Panc1 (cell line): Measurements from ENCODE around the gene INTS11. TPM values are rescaled to one million over a fixed set of nuclear protein-coding genes. Genes with fewer than 3 reads are reported as not detected.

Experiments used
- ATAC-seq: fragments of 200-7000 bp; cut with Tn5 transposase; 2 replicates; pipeline ENCODE4 v1.9.1; 2020; ENCODE audit warnings: mild to moderate bottlenecking, moderate library complexity
- BruUV-seq: library from RNA; stranded (reverse); fragments of 400-500 nt; replicated peaks from 2 replicates; lab custom pipeline; 2021; lab: Mats Ljungman, UMichigan
- CTCF ChIA-PET: fragments of 300-600 bp; sonication (Branson Sonifier 250); formaldehyde crosslinking; loops from one replicate; lab custom pipeline; 2022; ENCODE audit warnings: antibody characterized with exemption; lab: Charles Lee
- POLR2A ChIA-PET: fragments of 300-600 bp; sonication (Branson Sonifier 250); formaldehyde crosslinking; loops from one replicate; lab custom pipeline; 2022; ENCODE audit warnings: antibody characterized with exemption; lab: Charles Lee
- DNase-seq: peaks from one replicate; pipeline ENCODE4 v3.0.0-alpha.2; 2010; ENCODE audit warnings: low read depth, low spot score
- H3K27ac ChIP-seq: 2 replicates; pipeline ENCODE4 v1.5.1; 2011; ENCODE audit warnings: mild to moderate bottlenecking, low read length, inconsistent platforms
- H3K27me3 ChIP-seq: fragments of 200-500 bp; sonication (Bioruptor generic); 2 replicates; pipeline ENCODE4 v1.6.0; 2014; ENCODE audit warnings: low read length, inconsistent platforms; ENCODE audit not compliant: control insufficient read depth, insufficient read depth
- H3K36me3 ChIP-seq: fragments of 200-500 bp; sonication (Bioruptor generic); 2 replicates; pipeline ENCODE4 v1.5.1; 2014; ENCODE audit warnings: inconsistent platforms, mild to moderate bottlenecking, low read length, moderate library complexity; ENCODE audit not compliant: control insufficient read depth, insufficient read depth
- H3K4me1 ChIP-seq: 2 replicates; pipeline ENCODE4 v1.5.1; 2011; ENCODE audit warnings: inconsistent platforms, mild to moderate bottlenecking, low read length, moderate library complexity; ENCODE audit not compliant: control insufficient read depth, insufficient read depth
- H3K4me3 ChIP-seq, 2 experiments: 2 replicates each; pipeline ENCODE4 v1.5.1; 2011 to 2012; ENCODE audit warnings: low read depth in 2 of 2, low read length in 2 of 2, mild to moderate bottlenecking in 2 of 2, inconsistent platforms in 1 of 2, moderate library complexity in 1 of 2
- H3K9me3 ChIP-seq: fragments of 200-500 bp; sonication (Bioruptor generic); 2 replicates; pipeline ENCODE4 v1.5.1; 2014; ENCODE audit warnings: low read depth, mild to moderate bottlenecking, inconsistent platforms, low read length, moderate library complexity; ENCODE audit not compliant: control insufficient read depth, insufficient read depth
- CTCF ChIP-seq: fragments of 450-650 bp; IDR thresholded peaks from 2 replicates; pipeline ENCODE4 v1.5.1; 2017; ENCODE audit warnings: mild to moderate bottlenecking
- POLR2AphosphoS5 ChIP-seq: IDR thresholded peaks from 2 replicates; pipeline ENCODE4 v1.6.1; 2012; ENCODE audit warnings: mild to moderate bottlenecking, low read depth, low read length, moderate library complexity
- SIN3A ChIP-seq: IDR thresholded peaks from 2 replicates; pipeline ENCODE4 v1.6.1; 2012; ENCODE audit warnings: low read depth, mild to moderate bottlenecking, low read length, moderate library complexity, borderline replicate concordance; ENCODE audit not compliant: insufficient read depth
- TCF7L2 ChIP-seq: IDR thresholded peaks from 2 replicates; pipeline ENCODE4 v1.6.1; 2011; ENCODE audit warnings: mild to moderate bottlenecking, low read depth, low read length, inconsistent platforms
- in situ Hi-C: cut with HindIII; loops from 2 replicates; pipeline ENCODE4 v1.10.0; 2016; ENCODE audit warnings: low sequenced_read_pairs, low pct_unique_long_range_greater_than_20kb
- intact Hi-C: fragments of 100-400 bp; cut with micrococcal nuclease; formaldehyde crosslinking; loops from one replicate; pipeline ENCODE4 v1.10.0; 2022; ENCODE audit not compliant: unreplicated experiment
- total RNA-seq: library from RNA; stranded (reverse); gene quantifications from one replicate; pipeline ENCODE4 v1.2.1, GENCODE V29; 2021; ENCODE audit not compliant: unreplicated experiment
- TF ChIP-seq, protein P1 (sequence below), 2 experiments: IDR thresholded peaks; 2 replicates each; pipeline ENCODE4 v1.6.1; 2011 to 2012; ENCODE audit warnings: low read depth in 2 of 2, control low read depth in 1 of 2, low read length in 1 of 2, mild to moderate bottlenecking in 1 of 2, moderate library complexity in 1 of 2; ENCODE audit not compliant: insufficient read depth in 1 of 2

The INTS11 gene
- total RNA-seq, 1 experiment from 2014 or later = 114 TPM

DNA sequence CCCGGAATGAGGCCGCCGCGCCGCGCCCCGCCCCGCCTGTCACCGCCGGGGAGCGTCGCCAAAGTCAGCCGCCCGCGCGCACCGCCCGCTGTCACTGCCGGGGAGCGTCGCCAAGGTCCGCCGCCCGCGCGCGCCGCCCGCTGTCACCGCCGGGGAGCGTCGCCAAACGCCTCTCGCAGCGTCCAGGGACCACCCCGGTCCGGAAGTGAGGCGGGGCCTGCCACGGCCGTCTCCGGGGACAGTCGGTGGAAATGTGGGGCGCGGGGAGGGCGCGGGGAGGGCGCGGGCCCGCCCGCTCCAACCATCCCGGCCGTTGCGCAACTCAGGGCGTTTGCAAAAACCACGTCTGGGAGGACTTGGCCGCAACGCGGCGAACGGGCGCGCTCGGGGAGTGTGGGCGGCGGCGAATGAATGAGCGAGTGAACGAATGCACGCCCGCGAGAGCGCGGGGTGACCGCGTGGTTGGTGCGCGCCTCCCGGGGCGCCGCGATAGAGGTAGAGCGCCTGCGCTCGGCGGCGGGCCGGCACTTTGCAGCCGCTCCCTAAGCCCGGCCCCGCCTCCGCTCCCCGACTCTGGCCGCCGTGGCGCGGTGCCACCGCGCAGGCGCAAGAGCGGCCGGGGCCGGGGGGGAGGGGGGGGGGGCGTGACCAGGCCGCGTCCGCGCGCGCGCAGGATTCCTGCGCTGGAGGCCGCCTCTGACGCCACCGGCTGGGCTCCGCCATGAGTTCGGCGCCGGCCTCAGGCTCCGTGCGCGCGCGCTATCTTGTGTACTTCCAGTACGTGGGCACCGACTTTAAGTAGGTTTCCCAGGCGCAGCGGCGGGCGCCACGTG is 16.3 kb downstream of the INTS11 start, which contains the start of the genes ACAP3 and PUSL1:
TSS of gene ACAP3 (minus strand) at position 8 of the 833 bp plus-strand sequence. CDS start 115 bp downstream, outside the sequence.
TSS of gene PUSL1 (plus strand) at position 675 of the 833 bp plus-strand sequence. CDS start at position 722, 47 bp downstream.
- Histone ChIP-seq H3K36me3 (no peaks in the 10 kb centered on the region; the same call in 1 of the 2 replicates), H3K9me3 (no peaks in the 10 kb centered on the region), H3K27ac (peak within 1 kb of the TSS; percentile 77), H3K27me3 (no peaks in the 10 kb centered on the region), H3K4me3 (peak within 1 kb of the TSS; percentile 72), H3K4me1 (peaks cover 44% of the 10 kb centered on the region)
- DNase-seq (no peak), ATAC-seq (peak; percentile 76)
- TF ChIP-seq SIN3A (peak; percentile 97), CTCF (no peak; the same call in 1 of the 2 replicates), POLR2AphosphoS5 (peak; percentile 49; the same call in 1 of the 2 replicates), TCF7L2 (no peak)
- TF ChIP-seq, protein P1, sequence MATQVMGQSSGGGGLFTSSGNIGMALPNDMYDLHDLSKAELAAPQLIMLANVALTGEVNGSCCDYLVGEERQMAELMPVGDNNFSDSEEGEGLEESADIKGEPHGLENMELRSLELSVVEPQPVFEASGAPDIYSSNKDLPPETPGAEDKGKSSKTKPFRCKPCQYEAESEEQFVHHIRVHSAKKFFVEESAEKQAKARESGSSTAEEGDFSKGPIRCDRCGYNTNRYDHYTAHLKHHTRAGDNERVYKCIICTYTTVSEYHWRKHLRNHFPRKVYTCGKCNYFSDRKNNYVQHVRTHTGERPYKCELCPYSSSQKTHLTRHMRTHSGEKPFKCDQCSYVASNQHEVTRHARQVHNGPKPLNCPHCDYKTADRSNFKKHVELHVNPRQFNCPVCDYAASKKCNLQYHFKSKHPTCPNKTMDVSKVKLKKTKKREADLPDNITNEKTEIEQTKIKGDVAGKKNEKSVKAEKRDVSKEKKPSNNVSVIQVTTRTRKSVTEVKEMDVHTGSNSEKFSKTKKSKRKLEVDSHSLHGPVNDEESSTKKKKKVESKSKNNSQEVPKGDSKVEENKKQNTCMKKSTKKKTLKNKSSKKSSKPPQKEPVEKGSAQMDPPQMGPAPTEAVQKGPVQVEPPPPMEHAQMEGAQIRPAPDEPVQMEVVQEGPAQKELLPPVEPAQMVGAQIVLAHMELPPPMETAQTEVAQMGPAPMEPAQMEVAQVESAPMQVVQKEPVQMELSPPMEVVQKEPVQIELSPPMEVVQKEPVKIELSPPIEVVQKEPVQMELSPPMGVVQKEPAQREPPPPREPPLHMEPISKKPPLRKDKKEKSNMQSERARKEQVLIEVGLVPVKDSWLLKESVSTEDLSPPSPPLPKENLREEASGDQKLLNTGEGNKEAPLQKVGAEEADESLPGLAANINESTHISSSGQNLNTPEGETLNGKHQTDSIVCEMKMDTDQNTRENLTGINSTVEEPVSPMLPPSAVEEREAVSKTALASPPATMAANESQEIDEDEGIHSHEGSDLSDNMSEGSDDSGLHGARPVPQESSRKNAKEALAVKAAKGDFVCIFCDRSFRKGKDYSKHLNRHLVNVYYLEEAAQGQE (IDR thresholded peaks at IDR 0.05; ENCODE audit: insufficient read depth in 1 of 2, low read depth in 2 of 2, low read length in 1 of 2) = no peak
- CTCF ChIA-PET = no interaction called here
- POLR2A ChIA-PET = no interaction called here
- no TSS peak for BruUV-seq
- intact Hi-C loops = no loop called here
- in situ Hi-C loops = no loop called here

GRCh38 chr1:1307261-1307922 is 17.1 kb downstream of the INTS11 start:
- TF ChIP-seq TCF7L2 = no peak
- TF ChIP-seq CTCF = no peak
- TF ChIP-seq, protein P1 (IDR thresholded peaks at IDR 0.05; ENCODE audit: insufficient read depth in 1 of 2, low read depth in 2 of 2, low read length in 1 of 2) = no peak
- TF ChIP-seq SIN3A = no peak
- no peak for TF ChIP-seq POLR2AphosphoS5
- Histone ChIP-seq H3K9me3 (no peaks in the 10 kb centered on the region), H3K36me3 (no peaks in the 10 kb centered on the region; the same call in 1 of the 2 replicates), H3K4me3 (peak overlapping the region; percentile 61 to 72), H3K4me1 (peaks cover 44% of the 10 kb centered on the region), H3K27me3 (no peaks in the 10 kb centered on the region), H3K27ac (0 out of 2 replicates have a peak overlapping the region, but pooled peaks have one; percentile 34)
- in situ Hi-C loops (no loop called here), intact Hi-C loops (no loop called here)
- POLR2A ChIA-PET = no interaction called here
- peak; percentile 6; the same call in 1 of the 2 replicates for ATAC-seq
- no peak for DNase-seq
- BruUV-seq = no TSS peak
- CTCF ChIA-PET = no interaction called here
